Osteocyte (in vitro differentiated cells): ENCODE data around the gene UPF3A. TPM values are rescaled to one million over a fixed set of nuclear protein-coding genes. Genes with fewer than 3 reads are reported as not detected.

Source experiments
- DNase-seq: peaks from one replicate; pipeline ENCODE4 v3.0.0; 2021; ENCODE audit warnings: mixed read lengths; ENCODE audit not compliant: unreplicated experiment; ENCODE audit errors: extremely low spot score
- H3K27ac Mint-ChIP-seq: one replicate; pipeline ENCODE4 v1.8.0; 2021; ENCODE audit warnings: mild to moderate bottlenecking, mixed read lengths; ENCODE audit not compliant: unreplicated experiment
- H3K27me3 Mint-ChIP-seq: one replicate; pipeline ENCODE4 v1.8.0; 2021; ENCODE audit warnings: mixed read lengths; ENCODE audit not compliant: unreplicated experiment
- H3K36me3 Mint-ChIP-seq: one replicate; pipeline ENCODE4 v1.8.0; 2021; ENCODE audit warnings: mixed read lengths; ENCODE audit not compliant: unreplicated experiment
- H3K4me1 Mint-ChIP-seq: one replicate; pipeline ENCODE4 v1.8.0; 2021; ENCODE audit warnings: mixed read lengths; ENCODE audit not compliant: unreplicated experiment
- H3K4me3 Mint-ChIP-seq: one replicate; pipeline ENCODE4 v1.8.0; 2021; ENCODE audit warnings: mild to moderate bottlenecking, moderate library complexity, mixed read lengths; ENCODE audit not compliant: unreplicated experiment
- H3K9me3 Mint-ChIP-seq: one replicate; pipeline ENCODE4 v1.8.0; 2021; ENCODE audit warnings: mixed read lengths; ENCODE audit not compliant: unreplicated experiment
- total RNA-seq: library from RNA; stranded (reverse); gene quantifications from 2 replicates; pipeline ENCODE4 v1.2.1, GENCODE V29; 2021
- TF ChIP-seq, protein P1 (sequence below): fragments of 200-600 bp; sonication (generic); IDR thresholded peaks from 2 replicates; pipeline ENCODE4 v1.5.0; 2021; ENCODE audit warnings: antibody characterized with exemption, mild to moderate bottlenecking, moderate library complexity

Gene UPF3A
- total RNA-seq, 1 donor from 2014 or later = 63.1 TPM

DNA sequence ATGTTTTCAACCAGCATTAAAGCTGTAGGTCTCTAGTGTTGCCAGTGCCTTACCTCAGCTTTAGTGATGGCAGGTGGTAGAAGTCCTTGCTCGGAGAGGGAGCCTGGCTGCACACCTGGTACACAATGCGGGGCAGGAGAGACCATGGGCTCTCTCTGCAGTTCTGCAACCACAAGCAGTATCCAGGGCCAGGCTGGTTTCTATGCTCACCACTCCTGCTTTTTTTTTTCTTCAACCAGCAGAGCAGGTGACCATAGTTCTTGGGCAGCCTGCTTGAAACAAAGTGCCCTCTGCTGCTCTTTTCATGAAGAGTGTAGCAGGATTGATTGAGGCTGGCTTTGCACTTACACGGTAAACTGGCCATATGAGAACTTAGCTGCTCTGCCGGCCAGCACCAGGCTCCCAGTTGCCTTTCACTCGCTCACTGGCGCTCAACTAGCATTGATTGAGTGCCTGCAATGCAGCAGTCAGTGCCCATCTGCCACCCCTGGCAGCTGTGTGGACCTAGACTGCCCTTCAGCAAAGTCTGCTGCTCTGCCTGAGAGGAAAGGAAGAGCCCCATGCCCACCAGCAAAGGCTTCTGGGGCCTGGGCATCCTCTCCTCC is 28.5 kb downstream of the UPF3A start:
- Mint-ChIP-seq H3K4me3 (no peak overlapping the region), H3K36me3 (peaks cover 13% of the 10 kb centered on the region), H3K27ac (no peak overlapping the region), H3K9me3 (no peaks in the 10 kb centered on the region), H3K4me1 (peaks cover 21% of the 10 kb centered on the region), H3K27me3 (no peaks in the 10 kb centered on the region)
- TF ChIP-seq, protein P1, sequence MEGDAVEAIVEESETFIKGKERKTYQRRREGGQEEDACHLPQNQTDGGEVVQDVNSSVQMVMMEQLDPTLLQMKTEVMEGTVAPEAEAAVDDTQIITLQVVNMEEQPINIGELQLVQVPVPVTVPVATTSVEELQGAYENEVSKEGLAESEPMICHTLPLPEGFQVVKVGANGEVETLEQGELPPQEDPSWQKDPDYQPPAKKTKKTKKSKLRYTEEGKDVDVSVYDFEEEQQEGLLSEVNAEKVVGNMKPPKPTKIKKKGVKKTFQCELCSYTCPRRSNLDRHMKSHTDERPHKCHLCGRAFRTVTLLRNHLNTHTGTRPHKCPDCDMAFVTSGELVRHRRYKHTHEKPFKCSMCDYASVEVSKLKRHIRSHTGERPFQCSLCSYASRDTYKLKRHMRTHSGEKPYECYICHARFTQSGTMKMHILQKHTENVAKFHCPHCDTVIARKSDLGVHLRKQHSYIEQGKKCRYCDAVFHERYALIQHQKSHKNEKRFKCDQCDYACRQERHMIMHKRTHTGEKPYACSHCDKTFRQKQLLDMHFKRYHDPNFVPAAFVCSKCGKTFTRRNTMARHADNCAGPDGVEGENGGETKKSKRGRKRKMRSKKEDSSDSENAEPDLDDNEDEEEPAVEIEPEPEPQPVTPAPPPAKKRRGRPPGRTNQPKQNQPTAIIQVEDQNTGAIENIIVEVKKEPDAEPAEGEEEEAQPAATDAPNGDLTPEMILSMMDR = no peak
- no peak for DNase-seq

DNA sequence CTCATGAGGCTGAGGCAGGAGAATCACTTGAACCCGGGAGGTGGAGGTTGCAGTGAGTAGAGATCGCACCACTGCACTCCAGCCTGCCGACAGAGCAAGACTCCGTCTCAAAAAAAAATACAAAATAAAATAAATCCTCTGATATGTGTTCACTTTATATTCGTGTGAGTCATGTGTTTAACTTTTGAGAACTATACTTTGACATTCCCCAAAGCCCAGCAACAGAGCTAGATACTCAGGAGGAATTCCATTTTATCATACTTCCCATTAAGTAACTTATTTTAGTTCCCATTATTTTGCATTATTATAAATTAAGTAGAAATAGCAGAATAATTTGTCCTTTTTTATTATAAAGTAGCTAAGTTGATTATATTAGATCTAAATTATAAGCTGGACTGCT is 29.6 kb downstream of the UPF3A start:
- TF ChIP-seq, protein P1 = no peak
- no peaks in the 10 kb centered on the region for H3K9me3 Mint-ChIP-seq
- no peak for DNase-seq
- H3K36me3 Mint-ChIP-seq = peaks cover 10% of the 10 kb centered on the region
- H3K27me3 Mint-ChIP-seq = no peaks in the 10 kb centered on the region
- H3K27ac Mint-ChIP-seq = no peak overlapping the region
- H3K4me1 Mint-ChIP-seq = peaks cover 28% of the 10 kb centered on the region
- no peak overlapping the region for H3K4me3 Mint-ChIP-seq

DNA sequence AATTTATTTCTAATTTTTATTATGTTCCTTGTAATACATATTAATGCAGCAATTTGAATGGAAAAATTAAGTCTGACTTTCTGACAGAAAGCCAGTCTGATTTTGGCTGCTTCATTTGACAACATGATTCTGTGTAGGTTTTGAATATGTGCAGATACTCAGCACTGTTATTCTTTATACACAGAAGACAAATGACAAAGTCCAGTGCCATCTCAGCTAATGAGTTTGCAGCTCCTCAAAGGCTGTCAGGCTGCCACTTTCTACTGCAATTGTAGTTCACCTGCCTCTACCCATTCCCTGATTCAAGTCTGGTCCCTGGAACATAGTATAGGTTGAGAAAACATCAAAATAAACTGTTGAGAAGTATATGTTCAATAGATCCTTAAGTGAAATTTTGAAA is 30.0 kb downstream of the UPF3A start:
- TF ChIP-seq, protein P1 = no peak

GRCh38 chr13:114311908-114312307 is 30.5 kb downstream of the UPF3A start:
- Mint-ChIP-seq H3K27ac (no peak overlapping the region), H3K4me3 (no peak overlapping the region), H3K27me3 (no peaks in the 10 kb centered on the region), H3K4me1 (peaks cover 33% of the 10 kb centered on the region), H3K36me3 (peaks cover 5% of the 10 kb centered on the region), H3K9me3 (no peaks in the 10 kb centered on the region)
- DNase-seq = no peak
- TF ChIP-seq, protein P1 = no peak

More for the DNA sequence above, 30.0 kb downstream of the UPF3A start:
- H3K36me3 Mint-ChIP-seq = peaks cover 7% of the 10 kb centered on the region
- peaks cover 28% of the 10 kb centered on the region for H3K4me1 Mint-ChIP-seq
- H3K4me3 Mint-ChIP-seq = no peak overlapping the region
- DNase-seq = no peak
- H3K27me3 Mint-ChIP-seq = no peaks in the 10 kb centered on the region
- no peaks in the 10 kb centered on the region for H3K9me3 Mint-ChIP-seq
- H3K27ac Mint-ChIP-seq = no peak overlapping the region

DNA sequence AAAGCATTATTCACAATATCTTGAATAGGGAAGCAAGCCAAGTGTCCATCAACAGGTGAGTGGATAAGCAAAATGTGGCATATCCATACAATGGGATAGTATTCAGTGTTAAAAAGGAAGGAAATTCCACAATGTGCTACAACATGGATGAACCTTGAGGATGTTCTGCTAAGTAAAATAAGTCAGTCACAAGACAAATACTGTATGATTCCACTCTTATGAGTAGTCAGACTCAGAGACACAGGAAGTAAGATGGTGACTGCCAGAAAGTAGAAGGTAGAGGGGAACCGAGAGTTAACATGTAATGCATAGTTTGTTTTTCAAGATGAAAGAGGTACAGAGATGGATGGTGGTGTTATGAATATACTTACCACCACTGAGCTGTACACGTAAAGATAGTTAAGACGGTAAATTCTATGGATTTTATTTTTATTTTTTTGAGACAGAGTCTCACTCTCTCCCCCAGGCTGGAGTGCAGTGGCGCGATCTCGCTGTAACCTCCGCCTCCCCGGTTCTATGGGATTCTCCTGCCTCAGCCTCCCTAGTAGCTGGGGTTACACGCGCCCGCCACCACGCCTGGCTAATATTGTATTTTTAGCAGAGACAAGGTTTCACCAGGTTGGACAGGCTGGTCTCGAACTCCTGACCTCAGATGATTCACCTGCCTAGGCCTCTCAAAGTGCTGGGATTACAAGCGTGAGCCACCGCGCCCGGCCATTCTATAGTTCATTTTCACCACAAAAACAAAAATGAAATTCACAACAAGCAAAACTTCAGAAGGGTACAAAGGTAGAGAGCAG is 31.9 kb downstream of the UPF3A start:
- Mint-ChIP-seq H3K27me3 (no peaks in the 10 kb centered on the region), H3K27ac (peak overlapping the region; percentile 92), H3K36me3 (peaks cover 4% of the 10 kb centered on the region), H3K4me3 (peak overlapping the region; percentile 77), H3K9me3 (no peaks in the 10 kb centered on the region), H3K4me1 (peaks cover 38% of the 10 kb centered on the region)
- TF ChIP-seq, protein P1 = no peak
- no peak for DNase-seq
